B cell (primary cell): ENCODE measurements around the gene SEMA4C.

Experiments used
- CTCF ChIP-seq: fragments of 200-600 bp; IDR thresholded peaks from one replicate; pipeline ENCODE4 v1.8.0; 2022; ENCODE audit warnings: antibody characterized with exemption, mild to moderate bottlenecking
- EZH2 ChIP-seq: IDR thresholded peaks from 2 replicates; pipeline ENCODE4 v1.6.1; 2012; ENCODE audit warnings: borderline replicate concordance, low read depth, mild to moderate bottlenecking, moderate library complexity, low read length; ENCODE audit not compliant: insufficient read depth, poor library complexity, severe bottlenecking

- TF ChIP-seq CTCF, result no peak
- no peak for TF ChIP-seq EZH2
These were observed 7.2 kb upstream of the SEMA4C start for GRCh38 chr2:96877042-96877451.
